OCI-LY1 (cell line): ENCODE results near the gene ASNSD1.

Experiments
- H2AFZ ChIP-seq: fragments of 200-600 bp; sonication (generic), shearing (Covaris generic); 2 replicates; pipeline ENCODE4 v1.6.0; 2014; ENCODE audit warnings: antibody characterized with exemption, mild to moderate bottlenecking, low read length
- H3F3A ChIP-seq: fragments of 200-600 bp; sonication (generic), shearing (Covaris generic); 2 replicates; pipeline ENCODE4 v1.6.0; 2014; ENCODE audit warnings: mild to moderate bottlenecking, antibody characterized with exemption, low read length, moderate library complexity; ENCODE audit not compliant: insufficient read depth
- H3K27ac ChIP-seq: fragments of 200-600 bp; sonication (generic); 2 replicates; pipeline ENCODE4 v1.5.1; 2014; ENCODE audit warnings: low read length, mixed run types, mild to moderate bottlenecking, low read depth; ENCODE audit not compliant: poor library complexity, severe bottlenecking
- H3K27me3 ChIP-seq: fragments of 200-600 bp; sonication (generic); 2 replicates; pipeline ENCODE4 v1.6.0; 2014; ENCODE audit warnings: antibody characterized with exemption, mild to moderate bottlenecking, low read length, moderate library complexity; ENCODE audit not compliant: insufficient read depth
- H3K36me3 ChIP-seq: fragments of 200-600 bp; sonication (generic); 2 replicates; pipeline ENCODE4 v1.6.1; 2014; ENCODE audit warnings: mild to moderate bottlenecking, antibody characterized with exemption, low read length, moderate library complexity, mixed read lengths; ENCODE audit not compliant: insufficient read depth
- H3K4me1 ChIP-seq: fragments of 200-600 bp; sonication (generic); 2 replicates; pipeline ENCODE4 v1.5.1; 2014; ENCODE audit warnings: mild to moderate bottlenecking, low read length, moderate library complexity; ENCODE audit not compliant: insufficient read depth, severe bottlenecking
- H3K4me2 ChIP-seq: fragments of 200-600 bp; sonication (generic), shearing (Covaris generic); 2 replicates; pipeline ENCODE4 v1.6.1; 2014; ENCODE audit warnings: low read length
- H3K4me3 ChIP-seq: fragments of 200-600 bp; sonication (generic); 2 replicates; pipeline ENCODE4 v1.5.1; 2014; ENCODE audit warnings: low read length, low read depth, mild to moderate bottlenecking, mixed read lengths; ENCODE audit not compliant: poor library complexity, severe bottlenecking
- H3K79me2 ChIP-seq: fragments of 200-600 bp; shearing (Covaris generic); 2 replicates; pipeline ENCODE4 v1.6.1; 2016; ENCODE audit warnings: mixed run types, low read length, mixed read lengths; ENCODE audit not compliant: insufficient read depth
- H3K9ac ChIP-seq: fragments of 200-600 bp; sonication (generic), shearing (Covaris generic); 2 replicates; pipeline ENCODE4 v1.6.1; 2014; ENCODE audit warnings: mild to moderate bottlenecking, low read length, mixed read lengths
- H3K9me2 ChIP-seq: fragments of 200-600 bp; sonication (generic), shearing (Covaris generic); 2 replicates; pipeline ENCODE4 v1.6.1; 2014; ENCODE audit warnings: low read depth, mild to moderate bottlenecking, low read length, mixed read lengths
- H3K9me3 ChIP-seq: fragments of 200-600 bp; shearing (Covaris generic); 2 replicates; pipeline ENCODE4 v1.6.1; 2014; ENCODE audit warnings: low read length, mixed read lengths
- H4K20me1 ChIP-seq: fragments of 200-600 bp; sonication (generic), shearing (Covaris generic); 2 replicates; pipeline ENCODE4 v1.6.0; 2016; ENCODE audit warnings: mild to moderate bottlenecking, low read length; ENCODE audit not compliant: insufficient read depth
- EZH2 ChIP-seq: fragments of 200-600 bp; sonication (generic), shearing (Covaris generic); IDR thresholded peaks from 2 replicates; pipeline ENCODE4 v1.8.0; 2017; ENCODE audit warnings: borderline replicate concordance, mixed run types, mild to moderate bottlenecking, antibody characterized with exemption, low read length, moderate library complexity, mixed read lengths
- TF ChIP-seq, protein P1 (sequence below): fragments of 200-600 bp; sonication (generic), shearing (Covaris generic); IDR thresholded peaks from 2 replicates; pipeline ENCODE4 v1.5.1; 2017; ENCODE audit warnings: mild to moderate bottlenecking, antibody characterized with exemption, low read length, moderate library complexity, mixed read lengths

The ASNSD1 gene

GRCh38 chr2:189627789-189628188 is 33.5 kb upstream of the ASNSD1 start:
- no peaks in the 10 kb centered on the region for H3F3A ChIP-seq
- no peak overlapping the region for H3K9ac ChIP-seq
- TF ChIP-seq, protein P1, sequence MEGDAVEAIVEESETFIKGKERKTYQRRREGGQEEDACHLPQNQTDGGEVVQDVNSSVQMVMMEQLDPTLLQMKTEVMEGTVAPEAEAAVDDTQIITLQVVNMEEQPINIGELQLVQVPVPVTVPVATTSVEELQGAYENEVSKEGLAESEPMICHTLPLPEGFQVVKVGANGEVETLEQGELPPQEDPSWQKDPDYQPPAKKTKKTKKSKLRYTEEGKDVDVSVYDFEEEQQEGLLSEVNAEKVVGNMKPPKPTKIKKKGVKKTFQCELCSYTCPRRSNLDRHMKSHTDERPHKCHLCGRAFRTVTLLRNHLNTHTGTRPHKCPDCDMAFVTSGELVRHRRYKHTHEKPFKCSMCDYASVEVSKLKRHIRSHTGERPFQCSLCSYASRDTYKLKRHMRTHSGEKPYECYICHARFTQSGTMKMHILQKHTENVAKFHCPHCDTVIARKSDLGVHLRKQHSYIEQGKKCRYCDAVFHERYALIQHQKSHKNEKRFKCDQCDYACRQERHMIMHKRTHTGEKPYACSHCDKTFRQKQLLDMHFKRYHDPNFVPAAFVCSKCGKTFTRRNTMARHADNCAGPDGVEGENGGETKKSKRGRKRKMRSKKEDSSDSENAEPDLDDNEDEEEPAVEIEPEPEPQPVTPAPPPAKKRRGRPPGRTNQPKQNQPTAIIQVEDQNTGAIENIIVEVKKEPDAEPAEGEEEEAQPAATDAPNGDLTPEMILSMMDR: no peak
- TF ChIP-seq EZH2: no peak
- no peaks in the 10 kb centered on the region for H4K20me1 ChIP-seq
- no peaks in the 10 kb centered on the region for H3K4me1 ChIP-seq
- no peaks in the 10 kb centered on the region for H3K27me3 ChIP-seq
- no peaks in the 10 kb centered on the region for H3K79me2 ChIP-seq
- no peaks in the 10 kb centered on the region for H3K9me2 ChIP-seq
- H3K27ac ChIP-seq: no peak overlapping the region
- H3K9me3 ChIP-seq: no peaks in the 10 kb centered on the region
- no peak overlapping the region for H3K4me3 ChIP-seq
- H2AFZ ChIP-seq: no peak overlapping the region
- no peaks in the 10 kb centered on the region for H3K36me3 ChIP-seq
- H3K4me2 ChIP-seq: no peak overlapping the region

- Histone ChIP-seq H3K4me3 (no peak overlapping the region), H3K36me3 (no peaks in the 10 kb centered on the region), H3K79me2 (no peaks in the 10 kb centered on the region), H3K27me3 (no peaks in the 10 kb centered on the region), H3K4me1 (no peaks in the 10 kb centered on the region), H3K9me3 (no peaks in the 10 kb centered on the region), H3K9me2 (no peaks in the 10 kb centered on the region), H4K20me1 (no peaks in the 10 kb centered on the region), H3K9ac (no peak overlapping the region), H3F3A (no peaks in the 10 kb centered on the region), H2AFZ (no peak overlapping the region), H3K4me2 (no peak overlapping the region), H3K27ac (no peak overlapping the region)
- no peak for TF ChIP-seq EZH2
- TF ChIP-seq, protein P1: no peak
Measured at GRCh38 chr2:189628817-189629530, 32.3 kb upstream of the ASNSD1 start.

- no peaks in the 10 kb centered on the region for H3F3A ChIP-seq
- H3K79me2 ChIP-seq: no peaks in the 10 kb centered on the region
- H3K4me2 ChIP-seq: no peak overlapping the region
- no peaks in the 10 kb centered on the region for H3K9me2 ChIP-seq
- H4K20me1 ChIP-seq: no peaks in the 10 kb centered on the region
- H3K27me3 ChIP-seq: no peaks in the 10 kb centered on the region
- no peaks in the 10 kb centered on the region for H3K9me3 ChIP-seq
- H3K36me3 ChIP-seq: no peaks in the 10 kb centered on the region
- no peaks in the 10 kb centered on the region for H3K4me1 ChIP-seq
- H3K27ac ChIP-seq: no peak overlapping the region
- no peak overlapping the region for H3K4me3 ChIP-seq
- TF ChIP-seq EZH2: no peak
- TF ChIP-seq, protein P1: no peak
- H3K9ac ChIP-seq: no peak overlapping the region
- no peak overlapping the region for H2AFZ ChIP-seq
Measured at GRCh38 chr2:189629531-189630453, 31.5 kb upstream of the ASNSD1 start.
